ENCODE results near the gene PSMB11.

Gene PSMB11

DNA sequence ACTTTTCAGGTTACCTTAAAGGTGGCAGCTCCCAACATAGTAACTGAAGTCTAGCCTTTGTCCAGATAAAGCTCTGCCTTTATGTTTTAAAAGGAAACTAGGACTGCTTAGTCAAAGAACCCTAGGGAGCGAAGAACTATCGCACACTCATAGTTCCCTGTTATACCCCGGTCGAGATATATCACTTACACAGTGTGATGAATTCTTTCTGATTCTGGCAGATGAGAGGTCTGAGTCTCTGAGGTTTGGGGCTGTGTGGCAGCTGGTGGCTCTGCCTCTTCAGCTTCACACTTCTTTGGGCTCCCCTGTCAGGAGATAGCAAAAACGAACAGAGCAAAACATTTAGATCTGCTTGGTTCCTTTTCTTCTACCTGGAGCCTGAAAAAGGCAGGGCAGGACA lies 36.0 kb downstream of the PSMB11 start:
- TF ChIP-seq, protein P1, sequence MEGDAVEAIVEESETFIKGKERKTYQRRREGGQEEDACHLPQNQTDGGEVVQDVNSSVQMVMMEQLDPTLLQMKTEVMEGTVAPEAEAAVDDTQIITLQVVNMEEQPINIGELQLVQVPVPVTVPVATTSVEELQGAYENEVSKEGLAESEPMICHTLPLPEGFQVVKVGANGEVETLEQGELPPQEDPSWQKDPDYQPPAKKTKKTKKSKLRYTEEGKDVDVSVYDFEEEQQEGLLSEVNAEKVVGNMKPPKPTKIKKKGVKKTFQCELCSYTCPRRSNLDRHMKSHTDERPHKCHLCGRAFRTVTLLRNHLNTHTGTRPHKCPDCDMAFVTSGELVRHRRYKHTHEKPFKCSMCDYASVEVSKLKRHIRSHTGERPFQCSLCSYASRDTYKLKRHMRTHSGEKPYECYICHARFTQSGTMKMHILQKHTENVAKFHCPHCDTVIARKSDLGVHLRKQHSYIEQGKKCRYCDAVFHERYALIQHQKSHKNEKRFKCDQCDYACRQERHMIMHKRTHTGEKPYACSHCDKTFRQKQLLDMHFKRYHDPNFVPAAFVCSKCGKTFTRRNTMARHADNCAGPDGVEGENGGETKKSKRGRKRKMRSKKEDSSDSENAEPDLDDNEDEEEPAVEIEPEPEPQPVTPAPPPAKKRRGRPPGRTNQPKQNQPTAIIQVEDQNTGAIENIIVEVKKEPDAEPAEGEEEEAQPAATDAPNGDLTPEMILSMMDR (IDR thresholded peaks at IDR 0.05; ENCODE audit: borderline replicate concordance, insufficient read depth, low read depth, low read length): no peak
- no peak overlapping the region for H3K4me3 ChIP-seq (ENCODE audit: low read depth, low read length)

DNA sequence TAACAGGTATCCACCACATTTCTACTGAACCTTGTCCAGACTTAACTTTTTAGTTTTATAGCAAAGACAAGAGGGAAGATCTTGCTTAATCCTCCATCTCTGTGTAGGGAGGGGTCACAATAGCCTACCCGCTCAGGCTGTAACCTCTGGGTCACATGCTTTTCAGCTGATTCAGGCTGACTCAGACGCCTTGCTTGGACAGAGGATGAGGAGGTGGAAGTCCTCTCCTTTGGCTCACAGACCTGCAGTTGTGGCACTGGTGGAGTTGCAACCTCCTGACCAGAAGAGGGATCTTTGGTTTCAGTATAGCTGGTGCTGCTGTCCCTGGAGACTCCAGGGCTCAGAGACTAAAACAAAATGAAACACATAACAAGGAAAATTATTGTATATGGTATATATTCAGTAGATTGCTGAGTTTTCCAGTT lies 36.7 kb downstream of the PSMB11 start:
- no peak overlapping the region for H3K4me3 ChIP-seq (ENCODE audit: low read depth, low read length)
- TF ChIP-seq, protein P1 (IDR thresholded peaks at IDR 0.05; ENCODE audit: borderline replicate concordance, insufficient read depth, low read depth, low read length): no peak

DNA sequence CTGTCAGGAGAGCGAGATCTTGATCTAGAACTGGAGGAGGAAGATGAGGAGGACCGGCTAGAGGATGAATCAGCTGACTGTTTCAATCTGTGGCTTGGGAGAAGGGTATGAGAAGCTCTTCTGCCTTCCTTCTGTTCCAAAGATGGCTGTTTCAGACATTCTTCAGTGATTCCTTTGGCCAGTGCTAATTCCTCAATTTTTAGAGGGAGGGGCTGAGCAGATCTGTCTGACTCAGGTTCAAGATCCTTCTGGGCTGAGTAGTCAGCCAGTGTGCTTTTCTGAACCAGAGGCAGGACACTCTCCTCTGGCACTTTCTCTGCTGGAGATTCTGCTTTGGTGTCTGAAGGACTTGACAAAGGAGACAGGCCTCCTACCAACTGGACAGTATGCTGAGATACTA lies 37.7 kb downstream of the PSMB11 start:
- no peak overlapping the region for H3K4me3 ChIP-seq (ENCODE audit: low read depth, low read length)
- TF ChIP-seq, protein P1 (IDR thresholded peaks at IDR 0.05; ENCODE audit: borderline replicate concordance, insufficient read depth, low read depth, low read length): no peak

DNA sequence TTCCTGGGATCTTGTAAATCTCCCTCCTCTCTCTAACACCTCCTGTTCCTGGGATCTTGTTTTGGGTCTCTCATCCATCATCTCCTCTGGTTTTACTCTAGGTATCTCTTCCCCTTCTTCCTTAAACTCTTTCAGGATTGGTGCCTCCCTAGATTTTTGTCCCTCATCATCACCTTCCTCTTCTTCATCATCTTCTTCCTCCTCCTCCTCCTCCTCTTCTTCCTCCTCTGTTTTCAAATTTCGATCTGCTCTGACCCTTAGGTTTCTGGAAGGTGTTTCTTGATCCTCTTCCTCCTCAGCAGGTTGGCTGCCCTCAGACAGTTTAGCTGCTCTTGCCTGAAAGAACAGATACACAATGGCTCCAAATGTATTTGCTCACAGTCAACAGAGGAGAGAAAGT lies 38.5 kb downstream of the PSMB11 start:
- TF ChIP-seq, protein P1 (IDR thresholded peaks at IDR 0.05; ENCODE audit: borderline replicate concordance, insufficient read depth, low read depth, low read length): no peak
- no peak overlapping the region for H3K4me3 ChIP-seq (ENCODE audit: low read depth, low read length)

DNA sequence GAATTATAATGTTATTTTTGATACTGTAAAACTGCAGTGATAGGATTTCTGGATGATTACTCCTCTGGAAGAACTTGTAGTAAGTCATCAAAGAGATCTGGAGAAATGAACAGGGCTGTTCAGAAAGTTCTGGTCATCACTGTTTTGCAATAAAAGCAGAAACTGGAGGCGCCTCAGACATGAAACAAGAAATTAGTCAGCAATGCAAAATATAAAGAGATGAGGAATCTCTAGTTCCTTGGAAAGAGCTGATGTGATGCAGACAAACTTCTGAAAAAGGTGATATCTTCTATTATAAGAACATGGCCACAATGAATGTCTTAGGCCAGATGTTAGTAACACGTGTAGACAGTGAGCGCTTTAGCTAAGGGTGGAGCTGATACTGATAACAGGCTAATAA lies 43.4 kb downstream of the PSMB11 start:
- H3K4me3 ChIP-seq (ENCODE audit: low read depth, low read length): no peak overlapping the region
- TF ChIP-seq, protein P1 (IDR thresholded peaks at IDR 0.05; ENCODE audit: borderline replicate concordance, insufficient read depth, low read depth, low read length): no peak

DNA sequence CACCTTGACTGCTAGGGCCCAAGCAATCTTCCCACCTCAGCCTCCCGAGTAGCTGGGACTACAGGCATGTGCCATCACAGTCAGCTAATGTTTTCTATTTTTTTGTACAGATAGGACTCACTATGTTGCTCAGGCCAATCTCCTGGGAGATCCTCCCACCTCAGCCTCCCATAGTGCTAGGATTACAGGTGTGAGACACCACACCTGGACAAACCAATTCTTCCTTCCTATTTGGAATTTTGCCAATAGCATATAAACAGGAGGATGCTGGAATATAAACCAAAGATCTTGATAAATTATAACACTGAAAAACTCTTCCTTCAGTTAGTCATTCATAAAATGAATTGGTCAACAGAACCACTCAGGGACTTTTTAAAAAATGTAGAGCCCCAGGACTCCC lies 44.6 kb downstream of the PSMB11 start:
- TF ChIP-seq, protein P1 (IDR thresholded peaks at IDR 0.05; ENCODE audit: borderline replicate concordance, insufficient read depth, low read depth, low read length): no peak
- no peak overlapping the region for H3K4me3 ChIP-seq (ENCODE audit: low read depth, low read length)

DNA sequence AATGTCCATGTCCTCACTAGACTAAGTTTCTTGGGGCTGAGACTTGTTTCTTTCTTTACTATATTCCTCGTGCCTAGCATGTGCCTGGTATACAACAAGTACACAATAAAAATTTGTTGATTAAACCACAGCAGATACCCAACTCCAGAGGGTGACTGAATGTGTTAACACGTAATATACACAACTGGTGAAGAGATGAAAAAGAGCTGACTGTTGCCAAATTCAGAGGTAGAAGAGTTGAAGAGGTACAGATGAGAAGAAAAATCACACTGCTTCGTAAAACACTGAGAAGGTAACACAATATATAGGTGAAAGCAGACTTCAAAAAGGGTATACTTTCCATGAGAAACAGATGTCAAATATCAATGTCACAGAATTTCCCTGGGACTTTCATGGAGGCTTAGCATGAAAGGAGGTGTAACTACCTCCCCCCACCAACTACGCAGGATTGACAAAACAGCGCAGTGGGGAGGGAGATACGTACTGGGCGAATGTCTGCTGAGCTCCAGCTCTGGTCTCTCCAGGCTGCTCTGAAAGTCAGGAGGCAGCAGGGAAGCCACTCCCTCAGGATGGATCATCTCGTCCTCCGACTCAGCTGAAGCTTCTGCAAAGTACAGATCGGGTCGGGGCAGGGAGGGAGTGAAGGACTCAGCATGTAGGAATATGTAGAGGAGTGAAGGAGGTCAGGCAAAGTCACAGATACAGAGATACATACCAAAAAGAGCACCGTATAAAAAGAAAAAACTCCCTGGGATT lies 47.7 kb downstream of the PSMB11 start:
- no peak overlapping the region for H3K4me3 ChIP-seq (ENCODE audit: low read depth, low read length)
- TF ChIP-seq, protein P1 (IDR thresholded peaks at IDR 0.05; ENCODE audit: borderline replicate concordance, insufficient read depth, low read depth, low read length): no peak

Data from GM12875 (cell line).